ENCODE results near the gene DEFB131A.
"Not testable (repeated sequence)": the region's sequence is repeated elsewhere in the genome, so short reads cannot be mapped to it uniquely, and the experiment has no call there.

DEFB131A gene, protein sequence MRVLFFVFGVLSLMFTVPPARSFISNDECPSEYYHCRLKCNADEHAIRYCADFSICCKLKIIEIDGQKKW

DNA sequence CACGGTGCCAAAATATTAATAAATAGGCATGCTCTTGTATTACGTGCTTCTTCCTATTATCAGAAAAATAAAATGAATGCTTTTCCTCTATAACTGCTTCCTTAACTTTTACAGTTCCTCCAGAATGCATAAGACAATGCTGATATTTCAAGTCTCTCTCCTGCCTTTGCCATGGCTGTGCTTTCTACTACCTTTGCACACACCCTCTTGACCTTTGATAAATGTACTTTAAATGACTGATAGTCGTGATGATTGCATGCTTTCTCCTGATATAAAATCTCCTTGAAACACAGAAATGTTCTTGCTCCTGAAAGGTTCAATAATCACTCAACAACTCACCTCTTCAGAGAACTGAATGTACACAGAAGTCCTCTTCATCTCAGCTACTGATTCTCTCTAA is at the start of gene DEFB131A:
DEFB131A (plus strand) TSS at position 301 of the 400 bp plus-strand sequence. CDS start 120 bp downstream, outside the sequence.
- DNase-seq = not testable (repeated sequence)

DNA sequence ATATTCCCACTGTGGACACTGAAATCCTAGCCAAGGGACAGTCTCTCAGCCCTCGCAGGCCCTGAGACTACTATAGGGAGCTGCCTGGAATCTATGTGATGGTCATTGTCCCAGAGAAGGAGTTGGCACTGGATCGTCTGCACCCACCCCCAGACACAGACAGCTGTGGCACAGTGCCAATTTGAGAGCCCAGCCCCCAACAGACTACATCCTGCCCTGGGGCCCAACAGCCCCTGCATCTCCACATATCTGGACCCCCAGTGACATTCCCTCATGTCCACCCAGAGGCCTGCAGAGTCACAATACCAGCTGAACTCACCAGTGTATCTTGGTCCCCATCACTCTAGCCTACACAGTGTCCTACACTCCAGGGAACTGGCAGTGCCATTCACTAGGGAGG is 38.4 kb upstream of the DEFB131A start:
- DNase-seq = not testable (repeated sequence)

DNA sequence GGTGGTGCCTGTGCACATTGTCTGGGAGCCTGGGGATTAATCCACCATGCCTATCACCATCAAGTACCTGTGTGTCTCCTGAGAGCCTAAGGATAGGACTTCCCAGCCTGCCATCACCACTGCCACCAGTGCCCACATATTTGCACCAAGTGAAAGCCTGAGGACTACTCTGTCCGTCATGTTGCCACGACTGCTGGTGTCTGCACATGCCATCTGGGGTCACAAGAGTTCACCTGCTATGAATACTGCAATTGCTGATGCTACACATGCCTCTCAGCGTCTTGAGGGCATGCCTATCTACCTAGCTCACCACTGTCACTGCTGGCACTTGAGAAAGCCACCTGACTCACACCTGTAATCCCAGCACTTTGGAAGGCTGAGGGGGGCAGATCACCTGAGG is 37.7 kb upstream of the DEFB131A start:
- DNase-seq = not testable (repeated sequence)

DNA sequence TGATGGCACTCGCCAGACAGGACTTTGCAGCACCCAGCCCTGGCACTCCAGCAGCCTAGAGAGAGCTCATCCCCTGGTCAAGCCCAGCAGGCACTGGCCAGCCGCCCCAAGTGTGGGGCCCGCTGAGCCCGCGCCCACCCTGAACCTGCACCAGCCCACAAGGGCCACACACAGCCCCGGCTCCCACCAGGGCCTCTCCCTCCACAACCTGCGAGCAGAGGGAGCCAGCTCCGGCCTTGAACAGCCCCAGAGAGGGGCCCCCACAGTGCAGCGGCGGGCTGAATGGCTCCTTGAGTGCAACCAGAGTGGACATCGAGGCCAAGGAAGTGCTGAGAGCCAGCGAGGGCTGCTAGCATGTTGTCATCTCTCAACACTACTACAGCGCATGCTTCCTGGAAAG is 34.4 kb upstream of the DEFB131A start:
- no peak for DNase-seq

DNA sequence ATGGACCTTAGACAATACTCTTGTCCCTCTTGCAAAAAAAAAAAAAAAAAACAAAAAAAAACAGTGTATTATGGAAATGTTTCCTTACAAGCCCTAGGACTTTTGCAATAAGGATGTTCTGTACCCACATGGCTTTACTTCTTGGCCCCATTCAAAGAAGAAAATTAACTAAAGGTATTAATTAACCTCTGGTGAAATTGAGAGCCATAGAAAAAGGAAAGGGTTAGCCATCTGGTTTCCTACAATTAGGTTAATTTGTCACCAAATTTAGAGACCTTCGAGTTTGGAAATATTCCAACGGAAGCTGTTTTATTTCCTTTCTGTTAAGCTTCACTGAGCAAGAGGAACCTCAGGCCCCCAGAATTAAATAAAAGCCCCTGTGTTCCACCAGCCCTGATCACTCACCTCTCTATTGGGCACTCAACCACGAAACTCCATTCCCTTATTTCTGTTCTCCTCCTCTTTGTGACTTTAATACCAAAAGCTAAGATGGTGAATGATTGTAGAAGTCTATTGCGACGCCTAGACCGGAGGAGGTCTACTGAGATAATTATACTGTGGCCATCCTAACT is 22.2 kb upstream of the DEFB131A start:
- DNase-seq = not testable (repeated sequence)

DNA sequence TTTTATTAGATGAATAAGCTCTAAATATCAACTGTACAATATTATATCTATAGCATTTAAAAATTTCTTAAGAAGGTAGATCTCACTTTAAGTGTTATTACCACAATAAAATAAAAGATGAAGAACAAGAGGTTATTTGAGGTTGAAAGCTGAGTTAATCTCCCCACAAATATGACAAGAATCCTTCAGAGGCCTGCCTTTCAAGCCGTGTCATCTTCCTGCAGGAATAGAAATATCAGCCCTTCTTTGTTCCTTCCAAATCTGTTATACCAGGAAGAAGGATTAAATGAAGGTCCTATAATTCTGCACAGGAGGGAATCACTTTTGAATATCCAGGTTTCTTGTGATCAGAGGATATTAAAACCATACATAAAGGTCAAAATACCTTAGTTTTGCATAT is 18.3 kb upstream of the DEFB131A start:
- not testable (repeated sequence) for DNase-seq

DNA sequence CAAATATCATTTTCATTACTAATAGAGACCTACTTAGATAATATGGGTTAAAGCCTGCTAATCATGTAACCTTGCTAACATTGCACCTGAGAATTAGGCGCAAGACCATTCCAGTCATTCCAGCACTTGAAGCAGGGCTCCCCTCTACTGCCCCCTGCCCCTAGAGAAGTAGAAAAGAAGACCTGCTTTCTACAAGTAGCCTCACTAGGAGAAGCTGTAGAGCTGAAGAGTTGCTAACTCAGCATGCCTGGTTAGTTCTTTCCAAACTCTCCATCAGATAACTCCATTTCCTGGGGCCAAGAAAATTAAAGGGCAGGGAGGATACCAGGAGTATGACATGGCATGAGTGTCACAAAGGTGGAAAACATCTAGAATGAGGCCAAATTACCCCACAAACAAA is 14.2 kb upstream of the DEFB131A start:
- DNase-seq = not testable (repeated sequence)

DNA sequence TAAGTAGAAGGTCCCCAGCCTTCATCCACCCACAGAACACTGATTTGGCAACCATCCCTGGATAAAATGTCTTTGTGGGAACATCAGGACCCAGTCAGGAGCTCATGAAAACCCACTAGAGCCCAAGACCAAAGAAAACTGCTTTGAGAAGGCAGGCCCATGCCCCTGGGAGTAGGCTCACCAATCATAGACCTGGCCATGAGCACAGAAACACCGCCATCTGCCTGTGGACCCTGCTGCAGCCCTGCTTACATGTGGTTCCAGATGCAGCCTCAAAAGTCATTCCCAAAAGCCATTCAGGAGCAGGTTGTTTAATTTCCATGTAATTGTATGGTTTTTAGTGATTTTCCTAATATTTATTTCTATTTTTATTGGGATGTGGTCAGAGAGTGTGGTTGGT is 10.9 kb upstream of the DEFB131A start:
- not testable (repeated sequence) for DNase-seq

DNA sequence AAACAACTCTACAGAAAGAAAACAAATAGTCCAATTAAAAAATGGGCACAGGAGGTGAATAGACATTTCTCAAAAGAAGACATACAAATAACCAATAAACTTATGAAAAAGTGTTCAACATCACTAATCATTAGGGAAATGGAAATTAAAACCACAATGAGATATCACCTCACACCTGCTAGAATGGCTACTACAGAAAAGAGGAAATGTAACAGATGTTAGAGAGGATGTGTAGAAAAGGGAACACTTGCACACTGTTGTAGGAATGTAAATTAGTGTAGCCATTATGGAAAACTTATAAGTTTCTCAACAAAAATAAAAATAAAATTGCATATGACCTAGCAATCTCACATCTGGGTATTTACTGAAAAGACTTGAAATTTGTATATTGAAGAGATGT is 7.5 kb upstream of the DEFB131A start:
- not testable (repeated sequence) for DNase-seq

DNA sequence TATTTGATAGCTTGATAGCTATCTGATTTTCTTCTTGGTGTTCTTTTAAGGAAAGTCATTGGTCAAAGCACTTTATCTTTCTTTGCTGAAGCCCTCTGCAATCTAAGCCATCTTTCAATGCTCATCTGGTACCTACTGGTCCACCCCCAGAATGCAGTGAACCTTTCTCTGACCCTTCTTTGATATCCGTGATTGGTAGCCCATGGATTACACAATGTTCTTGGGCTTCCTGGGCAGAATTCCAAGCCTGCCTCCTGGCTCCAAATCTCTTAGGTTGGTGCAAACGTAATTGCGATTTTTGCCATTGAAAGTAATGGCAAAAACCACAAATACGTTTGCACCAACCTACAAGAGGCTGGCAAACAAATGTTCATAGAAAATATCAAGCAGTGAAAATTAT is 1.9 kb upstream of the DEFB131A start:
- not testable (repeated sequence) for DNase-seq

DNA sequence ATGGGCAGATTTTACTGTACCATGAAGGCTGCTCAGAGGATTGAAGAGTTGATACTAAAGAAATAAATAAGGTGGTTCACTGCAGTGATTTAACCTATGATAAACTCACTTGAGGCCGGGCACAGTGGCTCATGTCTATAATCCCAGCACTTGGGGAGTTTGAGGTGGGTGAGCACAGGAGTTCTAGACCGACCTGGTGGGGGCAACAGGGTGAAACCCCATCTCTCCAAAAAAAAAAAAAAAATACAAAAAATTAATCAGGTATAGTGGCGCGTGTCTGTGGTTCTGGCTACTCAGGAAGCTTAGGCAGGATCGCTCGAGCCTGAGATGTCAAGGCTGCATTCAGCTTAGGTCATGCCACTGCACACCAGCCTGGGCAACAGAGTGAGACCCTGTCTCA is 467 bp downstream of the DEFB131A start:
- not testable (repeated sequence) for DNase-seq

DNA sequence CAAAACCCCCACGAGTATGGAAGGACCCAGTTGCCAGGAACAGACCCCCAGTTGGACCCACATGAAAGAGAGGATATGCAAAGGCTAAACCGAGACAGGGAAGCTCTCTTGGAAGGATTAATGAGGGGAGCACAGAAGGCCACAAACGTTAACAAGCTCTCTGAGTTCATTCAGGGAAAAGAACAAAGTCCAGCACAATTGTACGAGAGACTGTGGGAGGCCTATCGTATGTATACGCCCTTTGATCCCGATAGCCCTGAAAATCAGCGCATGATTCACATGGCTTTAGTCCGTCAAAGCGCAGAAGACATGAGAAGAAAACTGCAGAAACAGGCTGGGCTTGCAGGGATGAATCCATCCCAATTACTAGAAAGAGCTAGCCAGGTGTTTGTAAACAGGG is 8.0 kb downstream of the DEFB131A start:
- not testable (repeated sequence) for DNase-seq

DNA sequence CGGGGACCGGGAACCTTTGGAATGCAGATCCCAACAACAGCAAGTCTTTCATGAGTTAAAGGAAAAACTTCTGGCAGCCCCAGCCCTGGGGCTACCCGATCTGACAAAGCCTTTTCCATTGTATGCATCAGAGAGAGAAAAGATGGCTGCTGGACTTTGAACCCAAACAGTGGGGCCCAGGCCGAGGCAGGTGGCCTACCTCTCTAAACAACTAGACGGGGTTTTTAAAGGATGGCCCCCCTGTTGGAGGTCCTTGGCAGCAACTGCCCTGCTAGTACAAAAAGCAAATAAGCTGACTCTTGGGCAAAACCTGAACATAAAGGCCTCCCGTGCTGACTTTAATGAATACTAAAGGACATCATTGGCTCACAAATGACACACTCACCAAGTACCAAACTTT is 10.1 kb downstream of the DEFB131A start:
- not testable (repeated sequence) for DNase-seq

DNA sequence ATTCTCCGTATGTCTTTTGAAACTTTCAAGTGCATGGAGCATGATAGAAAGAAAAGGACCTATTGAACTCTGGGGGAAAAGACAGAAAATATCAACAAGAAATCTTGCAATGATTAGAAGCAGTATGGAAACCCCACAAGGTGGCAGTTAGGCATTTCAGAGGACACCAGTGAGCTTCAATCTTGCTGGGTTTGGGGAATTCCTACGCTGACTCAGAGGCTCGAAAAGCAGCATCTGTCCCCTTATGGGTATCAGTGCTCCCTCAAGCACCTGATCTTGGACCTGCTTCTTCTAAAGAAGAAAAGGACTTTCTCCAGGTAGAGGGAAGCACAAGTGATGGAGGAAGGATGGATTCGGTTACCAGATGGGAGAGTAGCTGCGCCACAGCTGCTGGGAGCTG is 10.8 kb downstream of the DEFB131A start:
- DNase-seq = not testable (repeated sequence)

DNA sequence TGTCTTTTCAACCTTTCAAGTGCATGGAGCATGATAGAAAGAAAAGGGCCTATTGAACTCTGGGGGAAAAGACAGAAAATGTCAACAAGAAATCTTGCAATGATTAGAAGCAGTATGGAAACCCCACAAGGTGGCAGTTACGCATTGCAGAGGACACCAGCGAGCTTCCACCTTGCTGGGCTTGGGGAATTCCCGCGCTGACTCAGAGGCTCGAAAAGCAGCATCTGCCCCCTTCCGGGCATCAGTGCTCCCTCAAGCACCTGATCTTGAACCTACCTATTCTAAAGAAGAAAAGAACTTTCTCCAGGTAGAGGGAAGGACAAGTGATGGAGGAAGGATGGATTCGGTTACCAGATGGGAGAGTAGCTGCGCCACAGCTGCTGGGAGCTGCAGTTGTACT is 35.3 kb downstream of the DEFB131A start:
- DNase-seq = not testable (repeated sequence)

DNA sequence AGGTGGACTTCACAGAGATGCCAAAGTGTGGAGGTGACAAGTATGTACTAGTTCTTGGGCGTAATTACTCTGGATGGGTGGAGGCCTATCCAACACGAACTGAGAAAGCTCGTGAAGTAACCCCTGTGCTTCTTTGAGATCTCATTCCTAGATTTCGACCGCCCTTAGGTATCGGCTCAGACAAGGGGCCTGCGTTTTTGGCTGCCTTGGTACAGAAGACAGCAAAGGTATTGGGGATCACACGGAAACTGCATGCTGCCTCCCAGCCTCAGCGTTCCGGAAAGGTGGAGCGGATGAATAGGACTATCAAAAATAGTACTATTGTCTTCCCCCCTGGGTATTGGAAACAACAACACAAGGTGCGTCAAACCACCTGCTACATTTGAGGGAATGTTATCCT is 35.9 kb downstream of the DEFB131A start:
- not testable (repeated sequence) for DNase-seq

DNA sequence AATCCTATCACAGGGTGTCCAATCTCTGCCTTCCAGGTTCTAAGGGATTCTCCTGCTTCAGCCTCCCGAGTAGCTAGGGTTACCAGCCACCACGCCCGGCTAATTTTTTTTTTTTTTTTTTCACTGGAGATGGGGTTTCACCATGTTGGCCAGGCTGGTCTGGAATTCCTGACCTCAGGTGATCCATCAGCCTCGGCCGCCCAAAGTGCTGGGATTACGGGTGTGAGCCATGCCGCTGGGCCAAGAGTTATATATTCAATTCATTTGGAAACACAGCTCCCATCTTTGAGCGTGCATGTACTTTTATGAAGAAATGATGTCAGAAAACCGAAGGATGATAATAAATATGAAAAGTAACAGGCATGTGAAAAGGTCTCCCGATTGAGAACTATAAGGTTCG is 38.7 kb downstream of the DEFB131A start:
- not testable (repeated sequence) for DNase-seq

DNA sequence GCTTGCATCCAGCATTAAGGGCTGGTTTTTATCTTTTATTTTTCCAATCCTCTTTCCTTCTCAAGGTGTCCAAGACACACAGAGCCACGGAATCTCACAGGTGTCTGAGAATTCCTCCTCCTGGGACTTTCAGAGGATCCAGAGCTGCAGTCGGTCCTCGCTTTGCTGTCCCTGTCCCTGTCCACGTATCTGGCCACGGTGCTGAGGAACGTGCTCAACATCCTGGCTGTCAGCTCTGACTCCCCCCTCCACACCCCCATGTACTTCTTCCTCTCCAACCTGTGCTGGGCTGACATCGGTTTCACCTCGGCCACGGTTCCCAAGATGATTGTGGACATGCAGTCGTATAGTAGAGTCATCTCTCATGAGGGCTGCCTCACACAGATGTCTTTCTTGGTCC is 39.5 kb downstream of the DEFB131A start:
- not testable (repeated sequence) for DNase-seq

DNA sequence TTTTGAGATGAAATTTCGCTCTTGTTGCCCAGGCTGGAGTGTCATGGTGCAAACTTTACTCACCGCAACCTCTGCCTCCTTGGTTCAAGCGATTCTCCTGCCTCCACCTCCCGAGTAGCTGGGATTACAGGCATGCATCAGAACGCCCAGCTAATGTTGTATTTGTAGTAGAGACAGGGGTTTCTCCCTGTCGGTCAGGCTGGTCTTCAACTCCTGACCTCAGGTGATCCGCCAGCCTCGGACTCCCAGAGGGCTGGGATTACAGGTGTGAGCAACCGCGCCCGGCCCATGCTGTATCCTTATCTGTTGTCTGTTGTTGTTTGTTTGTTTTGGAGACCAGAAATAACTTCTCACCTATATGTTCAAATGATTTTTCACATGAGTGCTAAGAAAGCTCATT is 42.7 kb downstream of the DEFB131A start:
- DNase-seq = not testable (repeated sequence)

DNA sequence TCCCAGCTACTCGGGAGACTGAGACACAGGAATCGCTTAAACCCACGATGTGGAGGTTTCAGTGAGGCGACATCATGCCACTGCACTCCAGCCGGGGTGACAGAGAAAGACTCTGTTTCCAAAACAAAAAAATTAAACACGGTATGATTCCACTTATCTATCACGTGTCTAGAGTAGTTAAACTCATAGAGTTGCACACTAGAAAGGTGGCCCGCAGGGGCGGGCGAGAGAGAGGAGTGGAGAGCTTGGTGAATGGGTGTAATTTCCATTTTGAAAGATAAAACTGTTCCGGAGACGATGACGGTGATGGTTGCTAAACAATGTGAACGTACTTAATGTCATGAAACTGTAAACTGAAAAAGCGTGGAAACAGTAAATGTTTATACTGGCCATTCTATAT is 44.6 kb downstream of the DEFB131A start:
- DNase-seq = not testable (repeated sequence)

DNA sequence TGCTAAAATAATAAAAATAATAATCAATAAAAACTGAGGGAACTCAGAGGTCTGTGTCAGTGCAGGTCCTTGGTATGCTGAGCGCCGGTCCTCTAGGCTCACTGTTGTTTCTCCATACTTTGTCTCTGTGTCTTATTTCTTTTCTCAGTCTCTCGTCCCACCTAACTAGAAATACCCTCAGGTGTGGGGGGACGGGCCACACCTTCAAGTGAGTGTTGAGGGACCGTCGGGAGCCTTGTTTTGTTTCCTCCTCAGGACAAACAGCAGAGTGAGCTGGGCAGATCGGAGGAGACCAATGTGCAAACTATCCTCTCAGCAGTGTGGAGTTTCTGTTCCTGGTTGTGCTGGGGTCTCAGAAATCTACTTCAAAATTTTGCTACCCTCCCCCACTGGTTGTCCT is 46.3 kb downstream of the DEFB131A start:
- not testable (repeated sequence) for DNase-seq

DNA sequence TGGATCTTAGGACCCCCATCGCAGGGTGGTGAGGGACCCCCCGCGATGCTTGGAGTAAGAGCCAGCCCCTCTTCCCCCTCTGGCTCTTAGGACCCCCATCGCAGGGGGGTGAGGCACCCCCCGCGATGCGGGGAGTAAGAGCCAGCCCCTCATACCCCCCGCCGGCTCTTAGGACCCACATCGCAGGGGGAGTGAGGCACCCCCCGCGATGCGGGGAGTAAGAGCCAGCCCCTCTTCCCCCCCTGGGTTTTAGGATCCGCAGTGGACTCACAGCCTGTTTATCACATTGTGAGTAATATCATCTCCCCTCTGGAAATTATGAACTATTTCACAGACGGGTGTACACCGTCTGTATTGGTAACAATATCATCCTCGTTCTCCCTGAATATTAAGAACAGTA is 46.8 kb downstream of the DEFB131A start:
- DNase-seq = not testable (repeated sequence)

DNA sequence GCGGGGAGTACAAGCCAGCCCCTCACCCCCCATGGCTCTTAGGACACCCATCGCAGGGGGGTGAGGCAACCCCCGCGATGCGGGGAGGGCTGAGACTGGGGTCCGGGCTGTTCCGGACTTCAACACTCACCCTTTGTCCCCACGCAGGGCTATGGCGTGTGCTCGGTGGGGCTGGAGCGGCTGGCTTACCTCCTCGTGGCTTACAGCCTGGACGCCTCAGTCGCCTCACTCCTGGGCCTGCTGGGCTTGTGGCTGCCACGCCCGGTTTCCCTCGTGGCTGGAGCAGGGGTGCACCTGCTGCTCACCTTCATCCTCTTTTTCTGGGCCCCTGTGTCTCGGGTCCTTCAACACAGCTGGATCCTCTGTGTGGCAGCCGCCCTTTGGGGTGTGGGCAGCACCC is 49.4 kb downstream of the DEFB131A start:
- DNase-seq = not testable (repeated sequence)

DNA sequence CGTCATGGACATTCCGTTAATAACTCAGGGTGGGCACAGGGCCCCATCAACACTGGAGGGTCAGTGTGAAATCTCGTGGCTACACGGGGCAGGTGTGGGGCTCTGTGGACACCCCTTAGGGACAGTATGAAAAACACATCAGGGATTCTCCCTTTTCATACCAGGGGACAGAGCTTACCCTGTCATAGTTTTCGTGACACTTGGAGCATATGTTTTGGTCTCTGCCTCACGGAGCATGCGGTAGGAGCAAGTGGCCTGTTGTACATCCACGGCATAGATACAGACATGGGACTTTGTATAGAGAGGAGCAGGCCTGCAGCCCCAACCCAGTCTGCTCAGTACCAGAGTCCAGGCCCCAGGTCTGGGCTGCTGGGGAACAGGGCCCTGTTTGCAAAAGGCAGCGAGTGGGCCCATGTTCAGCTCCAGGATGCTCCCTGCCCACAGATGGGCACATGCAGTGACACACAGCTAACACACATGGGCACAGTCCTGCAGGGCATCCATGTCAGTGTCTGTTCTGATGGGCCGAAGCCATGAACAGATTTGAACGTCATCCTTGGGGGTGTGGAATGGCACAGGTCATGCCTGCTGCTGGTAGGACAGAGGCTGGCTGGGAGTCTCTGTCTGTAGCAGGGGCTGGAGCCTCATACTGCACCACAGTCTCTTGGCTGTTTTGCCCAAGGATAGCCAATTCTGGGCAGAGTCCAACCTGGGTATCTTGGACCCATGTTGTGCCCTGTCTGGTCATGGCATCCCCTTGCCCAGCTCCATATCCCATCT is 50.2 kb downstream of the DEFB131A start:
- not testable (repeated sequence) for DNase-seq

Measured in activated CD4-positive, alpha-beta T cell treated with anti-CD3 and anti-CD28 coated beads, Interleukin-2, amount 50 U/mL, for 1 hour (primary cell).